ENCODE data around the gene PIGQ.

GRCh38 chr16:629833-630248, 60.1 kb downstream of the PIGQ start:
- no peak for TF ChIP-seq CTCF (IDR thresholded peaks at IDR 0.05)
- no peak for TF ChIP-seq POLR2A (IDR thresholded peaks at IDR 0.05)

All from heart left ventricle (tissue), 13 donors.